ENCODE measurements around the gene LZIC. TPM values are rescaled to one million over a fixed set of nuclear protein-coding genes. Genes with fewer than 3 reads are reported as not detected.

The LZIC gene
- total RNA-seq = 10 to 100 TPM; 24.8 to 25.5 TPM

GRCh38 chr1:9942939-9943788 is at the start of gene LZIC, which contains the start of gene NMNAT1:
TSS of gene LZIC (minus strand) at chr1:9943391. CDS start at chr1:9936619, 6,772 bp downstream.
TSS of gene NMNAT1 (plus strand) at chr1:9943475. CDS start at chr1:9972074, 28,599 bp downstream.
- Mint-ChIP-seq H3K36me3 (no peaks in the 10 kb centered on the region), H3K4me1 (ENCODE audit: low read depth in 2 of 2) (peaks cover 10% of the 10 kb centered on the region in 2 donors), H3K9me3 (no peaks in the 10 kb centered on the region), H3K4me3 (peak within 1 kb of the TSS; percentile 99), H3K27me3 (no peaks in the 10 kb centered on the region), H3K27ac (peak within 1 kb of the TSS; percentile 97 to 99)
- ATAC-seq = peak; percentile 100
- DNase-seq (ENCODE audit: low spot score) = peak; percentile 97

GRCh38 chr1:9992910-9993309 is 49.7 kb upstream of the LZIC start:
- peaks cover 19 to 23% of the 10 kb centered on the region in 2 donors for H3K27me3 Mint-ChIP-seq
- ATAC-seq = no peak
- H3K9me3 Mint-ChIP-seq = no peaks in the 10 kb centered on the region

GRCh38 chr1:9990944-9991343 is 47.8 kb upstream of the LZIC start:
- Mint-ChIP-seq H3K9me3 (no peaks in the 10 kb centered on the region), H3K27me3 (peaks cover 13 to 15% of the 10 kb centered on the region in 2 donors), H3K36me3 (no peaks in the 10 kb centered on the region), H3K27ac (no peak overlapping the region), H3K4me1 (ENCODE audit: low read depth in 2 of 2) (no peaks in the 10 kb centered on the region), H3K4me3 (no peak overlapping the region)
- ATAC-seq (no peak), DNase-seq (ENCODE audit: low spot score) (no peak)

More at GRCh38 chr1:9992910-9993309, 49.7 kb upstream of the LZIC start:
- Mint-ChIP-seq H3K4me1 (ENCODE audit: low read depth in 2 of 2) (peaks cover 5 to 6% of the 10 kb centered on the region in 2 donors), H3K36me3 (no peaks in the 10 kb centered on the region), H3K4me3 (no peak overlapping the region), H3K27ac (no peak overlapping the region)
- DNase-seq (ENCODE audit: low spot score) = no peak

- no peaks in the 10 kb centered on the region for H3K36me3 Mint-ChIP-seq
- no peak for ATAC-seq
- DNase-seq (ENCODE audit: low spot score) = no peak
- H3K27me3 Mint-ChIP-seq = peaks cover 13 to 15% of the 10 kb centered on the region in 2 donors
- no peaks in the 10 kb centered on the region for H3K4me1 Mint-ChIP-seq (ENCODE audit: low read depth in 2 of 2)
- no peak overlapping the region for H3K27ac Mint-ChIP-seq
- H3K4me3 Mint-ChIP-seq = no peak overlapping the region
- no peaks in the 10 kb centered on the region for H3K9me3 Mint-ChIP-seq
These were observed 46.6 kb upstream of the LZIC start for GRCh38 chr1:9989773-9990172.

GRCh38 chr1:9985001-9985400 is 41.8 kb upstream of the LZIC start:
- Mint-ChIP-seq H3K4me1 (ENCODE audit: low read depth in 2 of 2) (no peaks in the 10 kb centered on the region), H3K4me3 (no peak overlapping the region), H3K27me3 (no peaks in the 10 kb centered on the region), H3K9me3 (no peaks in the 10 kb centered on the region), H3K27ac (no peak overlapping the region), H3K36me3 (no peaks in the 10 kb centered on the region)
- DNase-seq (ENCODE audit: low spot score) (no peak), ATAC-seq (no peak)

- Mint-ChIP-seq H3K27me3 (no peaks in the 10 kb centered on the region), H3K9me3 (no peaks in the 10 kb centered on the region), H3K4me1 (ENCODE audit: low read depth in 2 of 2) (no peaks in the 10 kb centered on the region), H3K36me3 (no peaks in the 10 kb centered on the region), H3K27ac (no peak overlapping the region), H3K4me3 (no peak overlapping the region)
- ATAC-seq (no peak), DNase-seq (ENCODE audit: low spot score) (no peak)
These were observed 41.1 kb upstream of the LZIC start for GRCh38 chr1:9984253-9984652.

GRCh38 chr1:9960706-9961562 is 17.7 kb upstream of the LZIC start:
- no peak for ATAC-seq

GRCh38 chr1:9960011-9960410 is 16.8 kb upstream of the LZIC start:
- DNase-seq (ENCODE audit: low spot score) (no peak), ATAC-seq (no peak)
- no peak overlapping the region for H3K27ac Mint-ChIP-seq
- H3K4me3 Mint-ChIP-seq = no peak overlapping the region
- H3K4me1 Mint-ChIP-seq (ENCODE audit: low read depth in 2 of 2) = no peaks in the 10 kb centered on the region
- no peaks in the 10 kb centered on the region for H3K9me3 Mint-ChIP-seq
- H3K27me3 Mint-ChIP-seq = no peaks in the 10 kb centered on the region
- no peaks in the 10 kb centered on the region for H3K36me3 Mint-ChIP-seq

More at GRCh38 chr1:9960706-9961562, 17.7 kb upstream of the LZIC start:
- Mint-ChIP-seq H3K9me3 (no peaks in the 10 kb centered on the region), H3K27ac (no peak overlapping the region), H3K4me1 (ENCODE audit: low read depth in 2 of 2) (no peaks in the 10 kb centered on the region), H3K36me3 (no peaks in the 10 kb centered on the region), H3K4me3 (no peak overlapping the region), H3K27me3 (no peaks in the 10 kb centered on the region)
- DNase-seq (ENCODE audit: low spot score) = no peak

GRCh38 chr1:9957726-9958125 is 14.5 kb upstream of the LZIC start:
- Mint-ChIP-seq H3K4me3 (no peak overlapping the region), H3K36me3 (no peaks in the 10 kb centered on the region)
- no peak for ATAC-seq

GRCh38 chr1:9946315-9946714 is 3.1 kb upstream of the LZIC start:
- DNase-seq (ENCODE audit: low spot score) (no peak), ATAC-seq (no peak)
- no peak overlapping the region for H3K27ac Mint-ChIP-seq
- no peak overlapping the region for H3K4me3 Mint-ChIP-seq
- peaks cover 20% of the 10 kb centered on the region in 2 donors for H3K4me1 Mint-ChIP-seq (ENCODE audit: low read depth in 2 of 2)
- H3K9me3 Mint-ChIP-seq = no peaks in the 10 kb centered on the region
- no peaks in the 10 kb centered on the region for H3K27me3 Mint-ChIP-seq
- H3K36me3 Mint-ChIP-seq = no peaks in the 10 kb centered on the region

More at GRCh38 chr1:9957726-9958125, 14.5 kb upstream of the LZIC start:
- no peak for DNase-seq (ENCODE audit: low spot score)
- no peaks in the 10 kb centered on the region for H3K4me1 Mint-ChIP-seq (ENCODE audit: low read depth in 2 of 2)
- H3K27me3 Mint-ChIP-seq = no peaks in the 10 kb centered on the region
- no peaks in the 10 kb centered on the region for H3K9me3 Mint-ChIP-seq
- no peak overlapping the region for H3K27ac Mint-ChIP-seq

- H3K27me3 Mint-ChIP-seq = no peaks in the 10 kb centered on the region
- H3K27ac Mint-ChIP-seq = peak overlapping the region; percentile 97 to 99
- peaks cover 10% of the 10 kb centered on the region in 2 donors for H3K4me1 Mint-ChIP-seq (ENCODE audit: low read depth in 2 of 2)
- no peaks in the 10 kb centered on the region for H3K36me3 Mint-ChIP-seq
- ATAC-seq (peak in 1 of 2 donors; percentile 45), DNase-seq (ENCODE audit: low spot score) (no peak)
- no peaks in the 10 kb centered on the region for H3K9me3 Mint-ChIP-seq
- peak overlapping the region; percentile 99 for H3K4me3 Mint-ChIP-seq
These were observed 722 bp downstream of the LZIC start for GRCh38 chr1:9942399-9942938.

- Mint-ChIP-seq H3K9me3 (no peaks in the 10 kb centered on the region), H3K27ac (no peak overlapping the region), H3K27me3 (no peaks in the 10 kb centered on the region), H3K4me1 (ENCODE audit: low read depth in 2 of 2) (no peaks in the 10 kb centered on the region), H3K4me3 (no peak overlapping the region), H3K36me3 (peaks cover 4% of the 10 kb centered on the region)
- ATAC-seq (no peak), DNase-seq (ENCODE audit: low spot score) (no peak)
These were observed 13.5 kb downstream of the LZIC start for GRCh38 chr1:9929431-9930385.

GRCh38 chr1:9927259-9927658 is 15.9 kb downstream of the LZIC start:
- no peak overlapping the region for H3K27ac Mint-ChIP-seq
- peaks cover 4% of the 10 kb centered on the region for H3K36me3 Mint-ChIP-seq
- no peaks in the 10 kb centered on the region for H3K4me1 Mint-ChIP-seq (ENCODE audit: low read depth in 2 of 2)
- ATAC-seq = no peak
- H3K27me3 Mint-ChIP-seq = no peaks in the 10 kb centered on the region
- no peak overlapping the region for H3K4me3 Mint-ChIP-seq
- no peaks in the 10 kb centered on the region for H3K9me3 Mint-ChIP-seq
- no peak for DNase-seq (ENCODE audit: low spot score)

Measured in natural killer cell treated with Interleukin-12 subunit alpha and Interleukin-12 subunit beta and Interleukin-15 and Interleukin-18, amount 100 ng/mL, for 72 hours (primary cell).